HepG2 (cell line): ENCODE results near the gene MAB21L4. TPM values are rescaled to one million over a fixed set of nuclear protein-coding genes. Genes with fewer than 3 reads are reported as not detected.

Source experiments
- AFF4 ChIP-seq: sonication (generic); formaldehyde crosslinking; IDR thresholded peaks from 2 replicates; pipeline ENCODE4 v1.4.0; 2020; ENCODE audit warnings: missing genetic modification reagents
- CHCHD3 ChIP-seq: sonication (generic); formaldehyde crosslinking; IDR thresholded peaks from 2 replicates; pipeline ENCODE4 v1.8.0; 2022; ENCODE audit warnings: mild to moderate bottlenecking, missing genetic modification reagents, moderate library complexity
- CSRNP1 ChIP-seq: sonication (generic); formaldehyde crosslinking; IDR thresholded peaks from 2 replicates; pipeline ENCODE4 v1.8.1; 2023; ENCODE audit warnings: mild to moderate bottlenecking, missing genetic modification reagents
- DMAP1 ChIP-seq: IDR thresholded peaks from 2 replicates; pipeline ENCODE4 v1.6.1; 2016
- DNMT1 ChIP-seq: sonication (generic); formaldehyde crosslinking; IDR thresholded peaks from 2 replicates; pipeline ENCODE4 v1.5.1; 2020; ENCODE audit warnings: mild to moderate bottlenecking, missing genetic modification reagents
- HHEX ChIP-seq: IDR thresholded peaks from 2 replicates; pipeline ENCODE4 v1.6.1; 2016; ENCODE audit warnings: control low read depth
- HNF4A ChIP-seq: sonication (generic); formaldehyde crosslinking; IDR thresholded peaks from 2 replicates; pipeline ENCODE4 v1.4.0; 2020; ENCODE audit warnings: missing genetic modification reagents
- HNF4G ChIP-seq, 2 experiments: sonication (generic) in 1 of 2; formaldehyde crosslinking in 1 of 2; IDR thresholded peaks; 2 replicates each; pipeline versions ENCODE4 v1.4.0 to v1.6.1; 2011 to 2020; ENCODE audit warnings: borderline replicate concordance in 2 of 2, low read depth in 2 of 2, mild to moderate bottlenecking in 2 of 2, low read length in 1 of 2, missing genetic modification reagents in 1 of 2, moderate library complexity in 1 of 2
- MAF1 ChIP-seq: sonication (generic); formaldehyde crosslinking; IDR thresholded peaks from 2 replicates; pipeline ENCODE4 v1.5.0; 2020; ENCODE audit warnings: missing genetic modification reagents, borderline replicate concordance
- MYC ChIP-seq: sonication (generic); formaldehyde crosslinking; IDR thresholded peaks from 2 replicates; pipeline ENCODE4 v1.9.0; 2021; ENCODE audit warnings: missing genetic modification reagents, borderline replicate concordance
- NR2F2 ChIP-seq: IDR thresholded peaks from 2 replicates; pipeline ENCODE4 v1.6.1; 2012; ENCODE audit warnings: low read depth, inconsistent platforms, borderline replicate concordance
- POLR2AphosphoS5 ChIP-seq: IDR thresholded peaks from 2 replicates; pipeline ENCODE4 v1.6.1; 2012; ENCODE audit warnings: low read depth, low read length
- TAF1 ChIP-seq: sonication (generic); formaldehyde crosslinking; IDR thresholded peaks from 2 replicates; pipeline ENCODE4 v1.4.0; 2020; ENCODE audit warnings: missing genetic modification reagents
- ZBTB21 ChIP-seq: sonication (generic); formaldehyde crosslinking; IDR thresholded peaks from 2 replicates; pipeline ENCODE4 v1.4.0; 2020; ENCODE audit warnings: missing genetic modification reagents
- ZC3H13 ChIP-seq: sonication (generic); formaldehyde crosslinking; IDR thresholded peaks from 2 replicates; pipeline ENCODE4 v1.8.1; 2023; ENCODE audit warnings: mild to moderate bottlenecking, missing genetic modification reagents, moderate library complexity
- ZNF414 ChIP-seq: sonication (generic); formaldehyde crosslinking; IDR thresholded peaks from 2 replicates; pipeline ENCODE4 v1.5.0; 2020; ENCODE audit warnings: missing genetic modification reagents
- ZNF530 ChIP-seq: sonication (generic); formaldehyde crosslinking; IDR thresholded peaks from 2 replicates; pipeline ENCODE4 v1.5.0; 2020; ENCODE audit warnings: low read depth, mild to moderate bottlenecking, missing genetic modification reagents
- ZNF572 ChIP-seq: sonication (generic); formaldehyde crosslinking; IDR thresholded peaks from 2 replicates; pipeline ENCODE4 v1.5.1; 2020; ENCODE audit warnings: mild to moderate bottlenecking, missing genetic modification reagents
- ZNF580 ChIP-seq: IDR thresholded peaks from 2 replicates; pipeline ENCODE4 v1.6.1; 2016; ENCODE audit warnings: low read depth, borderline replicate concordance
- ZNF598 ChIP-seq: sonication (generic); formaldehyde crosslinking; IDR thresholded peaks from 2 replicates; pipeline ENCODE4 v1.5.1; 2020; ENCODE audit warnings: mild to moderate bottlenecking, missing genetic modification reagents, borderline replicate concordance
- polyA plus RNA-seq, 8 experiments: library from polyadenylated mRNA; depleted of rRNA in 3 of 8; stranded (reverse) in 7 of 8; unstranded in 1 of 8; fragments of >200 nt; fragmentation: Illumina TruSeq in 4 of 8; extraction: Trizol in 4 of 8; gene quantifications; 2 replicates each; pipeline versions ENCODE4 v1.2.1 to v1.2.3, GENCODE V29; 2011 to 2016; ENCODE audit warnings: low read depth in 4 of 8, missing spikeins in 1 of 8, mixed read lengths in 1 of 8; ENCODE audit not compliant: insufficient read depth in 1 of 8
- total RNA-seq, 5 experiments: library from RNA; depleted of rRNA; stranded (reverse); fragments of >200 nt; fragmentation: Illumina TruSeq; extraction: Trizol; gene quantifications; 2 replicates each; pipeline ENCODE4 v1.2.3, GENCODE V29; 2016; ENCODE audit warnings: low read depth in 1 of 5

Gene MAB21L4
- total and polyA plus RNA-seq, 2 of the 13 experiments (the other 11 are each of a cell fraction or from before 2014, with no cell fraction given), result 3.0 to 14.0 TPM

GRCh38 chr2:240896871-240897692 is 1.1 kb upstream of the MAB21L4 start (continued):
- TF ChIP-seq ZNF572 (peak; percentile 74; the same call in 1 of the 2 replicates), ZBTB21 (CRISPR knock-in tag) (no peak), CHCHD3 (CRISPR knock-in tag) (no peak), ZNF530 (CRISPR knock-in tag) (no peak), TAF1 (CRISPR knock-in tag) (no peak), HNF4A (CRISPR knock-in tag) (peak; percentile 82), MAF1 (CRISPR knock-in tag) (no peak), NR2F2 (peak; percentile 48; the same call in 1 of the 2 replicates), MYC (CRISPR knock-in tag) (peak; percentile 54; the same call in 1 of the 2 replicates), DNMT1 (no peak; the same call in 1 of the 2 replicates), HHEX (CRISPR knock-in tag) (no peak), CSRNP1 (peak; percentile 82; the same call in 1 of the 2 replicates), HNF4G (IDR thresholded peaks at IDR 0.05; ENCODE audit: borderline replicate concordance, low read depth, low read length) (peak; percentile 89), HNF4G (CRISPR knock-in tag; IDR thresholded peaks at IDR 0.05; ENCODE audit: borderline replicate concordance, low read depth) (peak; percentile 78), ZNF414 (CRISPR knock-in tag) (peak; percentile 85; the same call in 1 of the 2 replicates), ZNF598 (CRISPR knock-in tag) (no peak), AFF4 (CRISPR knock-in tag) (no peak), ZNF580 (no peak), DMAP1 (CRISPR knock-in tag) (no peak), POLR2AphosphoS5 (no peak), ZC3H13 (CRISPR knock-in tag) (peak; percentile 77; the same call in 1 of the 2 replicates)
